ENCODE results near the gene PTPRN2.

DNA sequence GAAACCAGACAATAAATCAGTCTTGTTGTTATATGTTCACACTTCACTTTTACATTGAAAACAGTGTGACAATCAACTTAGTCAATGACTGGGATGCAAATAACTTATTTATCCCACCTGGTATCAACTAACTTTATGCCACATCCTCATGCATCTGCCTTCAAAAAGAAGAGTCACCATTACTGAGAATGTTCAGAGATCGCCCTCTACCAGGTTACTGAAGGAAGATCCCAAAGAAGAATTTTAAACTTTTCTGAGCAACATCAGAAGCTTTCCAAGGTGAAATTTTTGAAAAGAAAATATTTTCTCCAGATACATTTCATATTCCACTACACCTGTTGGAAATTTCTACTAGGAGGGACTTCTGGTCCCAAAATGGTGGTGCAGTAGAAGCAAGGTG is 359.5 kb downstream of the PTPRN2 start:
- TF ChIP-seq, protein P1, sequence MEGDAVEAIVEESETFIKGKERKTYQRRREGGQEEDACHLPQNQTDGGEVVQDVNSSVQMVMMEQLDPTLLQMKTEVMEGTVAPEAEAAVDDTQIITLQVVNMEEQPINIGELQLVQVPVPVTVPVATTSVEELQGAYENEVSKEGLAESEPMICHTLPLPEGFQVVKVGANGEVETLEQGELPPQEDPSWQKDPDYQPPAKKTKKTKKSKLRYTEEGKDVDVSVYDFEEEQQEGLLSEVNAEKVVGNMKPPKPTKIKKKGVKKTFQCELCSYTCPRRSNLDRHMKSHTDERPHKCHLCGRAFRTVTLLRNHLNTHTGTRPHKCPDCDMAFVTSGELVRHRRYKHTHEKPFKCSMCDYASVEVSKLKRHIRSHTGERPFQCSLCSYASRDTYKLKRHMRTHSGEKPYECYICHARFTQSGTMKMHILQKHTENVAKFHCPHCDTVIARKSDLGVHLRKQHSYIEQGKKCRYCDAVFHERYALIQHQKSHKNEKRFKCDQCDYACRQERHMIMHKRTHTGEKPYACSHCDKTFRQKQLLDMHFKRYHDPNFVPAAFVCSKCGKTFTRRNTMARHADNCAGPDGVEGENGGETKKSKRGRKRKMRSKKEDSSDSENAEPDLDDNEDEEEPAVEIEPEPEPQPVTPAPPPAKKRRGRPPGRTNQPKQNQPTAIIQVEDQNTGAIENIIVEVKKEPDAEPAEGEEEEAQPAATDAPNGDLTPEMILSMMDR (IDR thresholded peaks at IDR 0.05; ENCODE audit: extremely low read depth in 1 of 2, insufficient read depth in 1 of 2, low read depth in 1 of 2, low read length in 2 of 2) = no peak
- TF ChIP-seq EZH2 (IDR thresholded peaks at IDR 0.05; ENCODE audit: borderline replicate concordance, low read depth, low read length, severe bottlenecking) (no peak), POLR2AphosphoS5 (IDR thresholded peaks at IDR 0.05; ENCODE audit: insufficient read depth, low read depth, low read length) (no peak), POLR2A (IDR thresholded peaks at IDR 0.05; ENCODE audit: low read depth, low read length) (no peak), JUN (IDR thresholded peaks at IDR 0.05; ENCODE audit: borderline replicate concordance, insufficient read depth, insufficient read length, low read depth) (no peak), MYC (IDR thresholded peaks at IDR 0.05; ENCODE audit: low read depth, low read length) (no peak), MAX (IDR thresholded peaks at IDR 0.05; ENCODE audit: insufficient read depth, insufficient read length) (no peak)

Data from endothelial cell of umbilical vein (primary cell).